HG03064 (cell line): ENCODE data around the gene SLC35D1.

ENCODE experiments used
- ATAC-seq: cut with Tn5 transposase; IDR thresholded peaks from one replicate; pipeline ENCODE4 v1.9.1; 2021; ENCODE audit warnings: low read depth; ENCODE audit not compliant: unreplicated experiment

Gene SLC35D1

DNA sequence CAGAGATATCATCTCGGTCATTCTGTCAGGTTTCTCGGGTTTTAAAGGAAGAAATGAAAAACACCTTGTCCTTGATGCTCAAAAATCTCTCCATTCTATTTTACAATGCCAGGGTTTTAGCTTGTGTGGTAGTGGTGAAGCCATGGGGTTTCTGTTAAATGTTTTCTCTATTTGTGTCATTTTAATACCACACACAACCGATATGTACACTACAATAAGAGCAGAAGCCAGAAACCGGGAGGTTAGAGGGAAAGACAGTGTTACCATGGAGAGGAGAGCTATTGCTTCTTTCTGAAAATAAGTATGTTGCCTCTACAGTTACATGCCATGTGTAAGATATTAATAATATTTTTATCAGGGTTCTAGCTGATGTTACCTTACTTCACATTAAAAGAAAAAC lies 2.8 kb downstream of the SLC35D1 start:
- ATAC-seq: no peak

- ATAC-seq: no peak
Observed at GRCh38 chr1:67044631-67045270, 9.2 kb downstream of the SLC35D1 start.

- ATAC-seq: no peak
Observed at GRCh38 chr1:67043366-67043765, 10.6 kb downstream of the SLC35D1 start.

GRCh38 chr1:67041841-67042503 lies 12.0 kb downstream of the SLC35D1 start:
- ATAC-seq: no peak

DNA sequence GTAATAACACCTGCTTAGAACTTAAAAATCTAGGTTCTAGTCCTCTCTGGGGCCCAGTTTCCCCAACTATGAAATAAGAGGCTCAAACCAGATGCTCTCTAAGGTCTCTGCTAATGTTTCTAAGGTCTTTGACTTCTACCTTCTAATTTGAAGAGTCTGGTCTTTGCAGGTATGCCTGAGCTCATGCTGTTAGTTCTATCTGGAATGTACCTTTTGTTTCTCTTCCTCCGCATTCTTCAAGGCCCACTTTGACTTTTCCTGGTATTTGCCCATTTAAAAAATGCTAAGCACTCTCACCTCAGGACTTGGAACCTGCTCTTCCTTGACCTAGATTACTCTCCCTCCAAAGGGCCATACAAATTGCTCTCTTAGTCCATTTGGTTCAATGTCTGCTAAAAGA lies 13.5 kb downstream of the SLC35D1 start:
- no peak for ATAC-seq

DNA sequence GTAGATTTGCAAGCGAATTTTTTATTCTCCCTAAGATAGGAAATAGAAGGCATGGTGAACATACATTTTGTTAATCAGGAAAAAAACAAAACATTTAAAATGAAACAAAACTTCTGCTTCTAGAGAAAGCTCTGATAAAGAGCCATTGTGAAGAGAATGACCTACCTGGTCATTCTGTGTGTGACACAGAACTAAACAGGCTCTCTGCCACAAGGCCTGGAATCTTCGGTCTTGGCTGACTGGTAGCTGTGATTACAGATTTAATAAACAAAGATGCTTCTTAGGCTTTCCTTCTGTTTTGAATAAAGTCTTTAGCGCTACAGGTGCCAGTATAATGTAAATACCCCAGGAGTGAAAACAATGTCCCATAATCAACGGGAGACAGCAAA lies 22.1 kb downstream of the SLC35D1 start:
- no peak for ATAC-seq

DNA sequence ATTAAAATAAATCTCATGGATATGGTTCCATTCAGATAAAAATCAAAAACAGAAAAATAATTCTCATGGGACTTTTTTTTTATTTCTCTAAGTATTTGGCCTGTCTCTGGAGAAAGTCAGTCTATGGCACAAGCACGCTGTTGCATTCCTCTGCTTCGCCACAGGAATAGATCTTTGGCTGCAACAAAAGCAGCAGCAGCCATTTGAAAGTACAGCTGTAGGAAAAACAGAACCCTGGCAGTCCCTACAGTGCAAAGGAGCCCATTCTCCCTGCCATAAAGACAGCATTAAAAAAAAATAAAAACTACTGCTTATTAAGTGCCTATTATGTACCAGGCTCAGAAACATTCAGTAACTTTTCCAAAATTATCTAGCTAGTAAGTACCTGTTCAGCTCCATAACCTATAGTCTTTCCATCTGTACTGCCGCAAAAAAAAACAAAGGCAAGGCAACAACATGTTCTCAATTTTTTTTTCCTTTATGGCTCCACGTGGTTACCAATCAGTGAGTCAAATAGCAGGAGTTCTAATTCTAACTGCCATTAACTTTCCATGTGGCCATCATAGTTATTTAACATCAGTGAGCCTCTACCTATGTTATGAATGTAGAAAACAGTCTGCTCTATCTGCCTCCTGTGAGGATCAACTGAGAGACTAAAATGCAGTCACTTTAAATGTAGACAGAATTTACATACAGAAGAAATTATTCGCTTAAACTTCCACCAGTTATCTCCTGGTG lies 22.7 kb downstream of the SLC35D1 start:
- ATAC-seq: no peak

- ATAC-seq: no peak
Observed at GRCh38 chr1:67029472-67029871, 24.5 kb downstream of the SLC35D1 start.

DNA sequence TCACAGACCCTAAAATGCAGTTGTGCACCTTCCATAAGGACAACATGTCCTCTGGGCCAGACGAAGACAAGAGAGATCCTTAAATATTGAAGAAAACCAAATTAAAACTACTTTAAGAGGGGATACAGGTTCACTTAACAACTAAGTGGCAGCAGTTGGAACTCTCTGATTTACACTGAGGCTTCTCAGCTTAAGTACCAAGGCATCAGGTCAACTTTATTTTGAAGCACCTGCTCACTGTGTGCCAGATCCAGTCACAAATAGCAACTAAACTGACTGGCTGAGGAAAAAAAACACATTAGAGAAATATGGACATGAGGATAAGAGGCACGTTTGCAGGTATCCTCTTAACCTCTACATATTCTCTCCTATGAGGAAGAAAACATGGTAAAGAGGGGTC lies 33.2 kb downstream of the SLC35D1 start:
- ATAC-seq: no peak

DNA sequence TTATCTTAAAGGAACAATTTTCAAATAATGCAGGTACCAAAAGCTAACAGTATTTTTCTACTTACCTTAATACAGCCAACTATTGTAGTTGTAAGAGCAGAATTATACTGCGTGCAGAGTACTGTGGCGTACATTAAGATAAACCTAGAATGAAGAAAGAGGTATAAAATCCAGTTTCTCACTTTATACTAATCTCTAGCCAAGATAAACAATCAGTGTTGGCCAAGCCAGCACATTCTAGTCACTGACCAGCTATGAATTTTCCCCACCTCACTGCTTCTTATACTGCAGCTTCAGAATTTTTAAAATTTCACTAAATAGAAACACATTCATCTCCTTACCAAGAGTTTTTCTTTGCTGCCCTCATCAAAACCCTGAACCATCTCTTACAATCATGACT lies 33.6 kb downstream of the SLC35D1 start:
- no peak for ATAC-seq

- no peak for ATAC-seq
Observed at GRCh38 chr1:67019600-67020136, 34.3 kb downstream of the SLC35D1 start.

DNA sequence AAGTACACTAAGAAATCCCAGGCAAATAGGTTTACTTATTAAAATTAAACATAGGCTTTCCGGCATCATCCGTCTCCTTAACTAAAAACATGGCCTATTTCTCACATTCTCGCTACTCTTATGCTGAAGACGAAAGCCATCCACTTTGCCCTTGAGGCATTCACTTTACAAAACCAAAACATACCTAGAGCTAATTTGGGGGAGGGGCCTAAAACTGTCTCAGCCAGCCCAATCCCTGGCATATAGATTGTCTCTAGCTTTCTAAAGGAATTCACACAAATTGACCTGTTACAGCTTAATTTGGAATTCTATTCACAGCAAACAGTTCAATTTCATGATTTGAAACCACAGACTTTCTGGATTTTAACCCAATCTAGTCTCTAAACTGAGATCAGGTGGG lies 34.8 kb downstream of the SLC35D1 start:
- ATAC-seq: no peak

- ATAC-seq: no peak
Observed at GRCh38 chr1:67018574-67018973, 35.4 kb downstream of the SLC35D1 start.

DNA sequence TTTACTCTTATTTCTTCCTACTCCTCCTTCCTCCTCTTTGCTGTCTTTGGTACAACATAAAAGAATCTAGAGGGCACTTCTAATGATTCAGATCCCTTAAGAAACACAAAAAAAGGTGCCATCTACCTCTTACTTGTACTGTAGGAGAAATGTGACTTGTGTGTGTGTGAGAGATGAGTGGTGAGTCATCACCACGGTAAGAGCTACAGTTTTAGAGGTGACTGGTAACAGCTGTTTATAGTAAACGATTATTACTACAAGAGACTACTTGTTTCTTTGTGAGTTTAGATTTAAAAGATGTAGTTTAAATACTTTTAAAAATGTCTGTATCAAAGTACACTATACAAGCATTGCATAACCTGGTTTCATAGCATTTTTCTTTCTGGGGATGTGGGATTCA lies 40.4 kb downstream of the SLC35D1 start:
- no peak for ATAC-seq

DNA sequence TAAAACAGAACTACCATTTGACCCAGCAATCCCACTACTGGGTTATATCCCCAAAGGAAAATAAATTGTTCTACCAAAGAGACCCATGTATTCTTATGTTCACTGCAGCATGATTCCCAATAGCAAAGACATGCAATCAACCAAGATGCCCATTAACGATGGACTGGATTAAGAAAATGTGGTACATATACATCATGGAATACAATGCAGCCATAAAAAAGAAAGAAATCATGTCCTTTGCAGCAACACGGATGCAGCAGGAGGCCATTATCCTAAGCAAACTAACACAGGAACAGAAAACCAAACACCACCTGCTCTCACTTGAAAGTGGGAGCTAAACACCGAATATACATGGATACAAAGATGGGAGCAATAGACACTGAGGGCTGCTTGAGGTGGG lies 44.2 kb downstream of the SLC35D1 start:
- no peak for ATAC-seq

GRCh38 chr1:67005068-67005467 lies 48.9 kb downstream of the SLC35D1 start:
- ATAC-seq: no peak

- no peak for ATAC-seq
Observed at GRCh38 chr1:67004176-67004575, 49.8 kb downstream of the SLC35D1 start.

- ATAC-seq: no peak
Observed at GRCh38 chr1:67001682-67002425, 52.1 kb downstream of the SLC35D1 start.

- ATAC-seq: no peak
Observed at GRCh38 chr1:66999640-67000400, 54.1 kb downstream of the SLC35D1 start.

- ATAC-seq: no peak
Observed at GRCh38 chr1:66998972-66999371, 55.0 kb downstream of the SLC35D1 start.
